ENCODE data around the gene NES.

NES gene

DNA sequence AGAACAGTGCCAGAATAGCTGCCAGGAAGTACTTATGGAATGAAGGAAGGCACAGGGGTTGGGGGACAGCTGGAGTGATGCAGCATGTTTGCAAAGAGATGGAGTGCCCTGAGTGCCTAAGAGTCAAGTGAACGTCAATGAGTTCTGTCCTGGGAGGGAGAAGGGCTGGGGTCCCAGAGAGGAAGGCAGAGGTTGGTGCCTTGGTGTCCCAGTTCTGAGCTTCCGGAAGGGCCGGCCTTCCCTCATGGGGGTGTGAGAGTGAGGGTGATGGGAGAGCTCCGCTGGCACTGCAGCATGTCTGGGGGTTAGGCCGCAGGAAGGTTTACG, 17.6 kb downstream of the NES start:
- no peak for TF ChIP-seq EZH2 (IDR thresholded peaks at IDR 0.05; ENCODE audit: borderline replicate concordance, low read length)
- Histone ChIP-seq H3K27me3 (ENCODE audit: insufficient read depth, low read length) (peaks cover 6% of the 10 kb centered on the region), H3K4me1 (ENCODE audit: insufficient read depth, low read length, severe bottlenecking) (peaks cover 17% of the 10 kb centered on the region), H4K20me1 (ENCODE audit: insufficient read depth, low read length) (no peaks in the 10 kb centered on the region), H2AFZ (ENCODE audit: low read length) (no peak overlapping the region; the same call in 1 of the 2 replicates), H3K4me3 (ENCODE audit: low read depth, low read length, poor library complexity, severe bottlenecking) (no peak overlapping the region), H3K79me2 (ENCODE audit: insufficient read depth, low read length) (no peaks in the 10 kb centered on the region), H3K4me2 (ENCODE audit: low read length) (peak overlapping the region; percentile 32; the same call in 1 of the 2 replicates), H3K9me3 (ENCODE audit: low read length) (no peaks in the 10 kb centered on the region), H3K27ac (ENCODE audit: low read depth, low read length, poor library complexity, severe bottlenecking) (no peak overlapping the region), H3K9ac (ENCODE audit: low read length) (no peak overlapping the region), H3K36me3 (ENCODE audit: insufficient read depth, low read length) (no peaks in the 10 kb centered on the region), H3F3A (ENCODE audit: insufficient read depth, low read length) (no peaks in the 10 kb centered on the region), H3K9me2 (ENCODE audit: low read depth, low read length) (no peaks in the 10 kb centered on the region)

DNA sequence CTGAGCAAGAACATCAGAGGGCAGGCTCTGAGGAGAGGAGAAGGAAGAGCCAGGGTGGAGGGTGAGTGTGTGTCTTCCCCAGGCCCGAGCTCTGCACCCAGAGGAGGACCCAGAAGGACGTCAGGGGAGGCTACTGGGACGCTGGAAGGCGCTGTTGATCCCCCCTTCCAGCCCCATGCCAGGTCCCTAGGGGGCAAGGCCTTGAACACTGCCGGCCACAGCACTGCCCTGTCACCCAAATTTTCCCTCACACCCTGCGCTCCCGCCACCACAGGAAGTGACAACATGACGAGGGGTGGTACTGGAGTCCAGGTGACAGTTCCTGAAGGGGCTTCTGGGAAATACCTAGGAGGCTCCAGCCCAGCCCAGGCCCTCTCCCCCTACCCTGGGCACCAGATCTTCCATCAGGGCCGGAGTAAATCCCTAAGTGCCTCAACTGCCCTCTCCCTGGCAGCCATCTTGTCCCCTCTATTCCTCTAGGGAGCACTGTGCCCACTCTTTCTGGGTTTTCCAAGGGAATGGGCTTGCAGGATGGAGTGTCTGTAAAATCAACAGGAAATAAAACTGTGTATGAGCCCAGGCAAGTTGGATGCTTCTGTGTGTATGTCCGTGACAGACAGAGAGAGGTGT, 18.1 kb downstream of the NES start:
- no peaks in the 10 kb centered on the region for H3F3A ChIP-seq (ENCODE audit: insufficient read depth, low read length)
- H3K36me3 ChIP-seq (ENCODE audit: insufficient read depth, low read length): no peaks in the 10 kb centered on the region
- no peaks in the 10 kb centered on the region for H3K9me3 ChIP-seq (ENCODE audit: low read length)
- H3K9ac ChIP-seq (ENCODE audit: low read length): no peak overlapping the region; the same call in 1 of the 2 replicates
- H3K27ac ChIP-seq (ENCODE audit: low read depth, low read length, poor library complexity, severe bottlenecking): no peak overlapping the region
- H3K4me1 ChIP-seq (ENCODE audit: insufficient read depth, low read length, severe bottlenecking): peaks cover 17% of the 10 kb centered on the region
- peaks cover 6% of the 10 kb centered on the region for H3K27me3 ChIP-seq (ENCODE audit: insufficient read depth, low read length)
- no peaks in the 10 kb centered on the region for H4K20me1 ChIP-seq (ENCODE audit: insufficient read depth, low read length)
- H3K4me2 ChIP-seq (ENCODE audit: low read length): no peak overlapping the region; the same call in 1 of the 2 replicates
- H3K79me2 ChIP-seq (ENCODE audit: insufficient read depth, low read length): no peaks in the 10 kb centered on the region
- no peak overlapping the region for H3K4me3 ChIP-seq (ENCODE audit: low read depth, low read length, poor library complexity, severe bottlenecking)
- no peak overlapping the region for H2AFZ ChIP-seq (ENCODE audit: low read length)
- TF ChIP-seq, protein P1, sequence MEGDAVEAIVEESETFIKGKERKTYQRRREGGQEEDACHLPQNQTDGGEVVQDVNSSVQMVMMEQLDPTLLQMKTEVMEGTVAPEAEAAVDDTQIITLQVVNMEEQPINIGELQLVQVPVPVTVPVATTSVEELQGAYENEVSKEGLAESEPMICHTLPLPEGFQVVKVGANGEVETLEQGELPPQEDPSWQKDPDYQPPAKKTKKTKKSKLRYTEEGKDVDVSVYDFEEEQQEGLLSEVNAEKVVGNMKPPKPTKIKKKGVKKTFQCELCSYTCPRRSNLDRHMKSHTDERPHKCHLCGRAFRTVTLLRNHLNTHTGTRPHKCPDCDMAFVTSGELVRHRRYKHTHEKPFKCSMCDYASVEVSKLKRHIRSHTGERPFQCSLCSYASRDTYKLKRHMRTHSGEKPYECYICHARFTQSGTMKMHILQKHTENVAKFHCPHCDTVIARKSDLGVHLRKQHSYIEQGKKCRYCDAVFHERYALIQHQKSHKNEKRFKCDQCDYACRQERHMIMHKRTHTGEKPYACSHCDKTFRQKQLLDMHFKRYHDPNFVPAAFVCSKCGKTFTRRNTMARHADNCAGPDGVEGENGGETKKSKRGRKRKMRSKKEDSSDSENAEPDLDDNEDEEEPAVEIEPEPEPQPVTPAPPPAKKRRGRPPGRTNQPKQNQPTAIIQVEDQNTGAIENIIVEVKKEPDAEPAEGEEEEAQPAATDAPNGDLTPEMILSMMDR (IDR thresholded peaks at IDR 0.05; ENCODE audit: low read length): no peak
- TF ChIP-seq EZH2 (IDR thresholded peaks at IDR 0.05; ENCODE audit: borderline replicate concordance, low read length): no peak
- no peaks in the 10 kb centered on the region for H3K9me2 ChIP-seq (ENCODE audit: low read depth, low read length)

DNA sequence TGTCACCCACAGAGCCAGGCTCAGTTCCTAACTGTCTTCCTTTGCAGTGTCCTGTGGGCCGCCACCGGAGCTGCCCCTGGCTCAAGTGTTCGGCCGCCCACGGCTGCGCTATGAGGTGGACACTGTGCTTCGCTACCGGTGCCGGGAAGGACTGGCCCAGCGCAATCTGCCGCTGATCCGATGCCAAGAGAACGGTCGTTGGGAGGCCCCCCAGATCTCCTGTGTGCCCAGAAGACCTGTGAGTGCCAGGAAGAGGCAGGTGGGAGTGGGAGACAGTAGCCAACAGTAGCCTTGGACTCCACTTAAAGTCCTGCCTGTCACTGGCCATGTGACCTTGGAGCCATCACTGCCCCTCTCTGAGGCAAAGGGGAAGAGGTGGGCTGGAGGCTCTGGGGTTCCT, 18.7 kb downstream of the NES start:
- Histone ChIP-seq H3K36me3 (ENCODE audit: insufficient read depth, low read length) (no peaks in the 10 kb centered on the region), H3K4me1 (ENCODE audit: insufficient read depth, low read length, severe bottlenecking) (peaks cover 17% of the 10 kb centered on the region), H3K79me2 (ENCODE audit: insufficient read depth, low read length) (no peaks in the 10 kb centered on the region), H3F3A (ENCODE audit: insufficient read depth, low read length) (no peaks in the 10 kb centered on the region), H2AFZ (ENCODE audit: low read length) (no peak overlapping the region), H4K20me1 (ENCODE audit: insufficient read depth, low read length) (no peaks in the 10 kb centered on the region), H3K9me2 (ENCODE audit: low read depth, low read length) (no peaks in the 10 kb centered on the region), H3K9me3 (ENCODE audit: low read length) (no peaks in the 10 kb centered on the region), H3K27ac (ENCODE audit: low read depth, low read length, poor library complexity, severe bottlenecking) (no peak overlapping the region), H3K27me3 (ENCODE audit: insufficient read depth, low read length) (peaks cover 6% of the 10 kb centered on the region), H3K9ac (ENCODE audit: low read length) (no peak overlapping the region), H3K4me3 (ENCODE audit: low read depth, low read length, poor library complexity, severe bottlenecking) (no peak overlapping the region), H3K4me2 (ENCODE audit: low read length) (no peak overlapping the region)
- no peak for TF ChIP-seq EZH2 (IDR thresholded peaks at IDR 0.05; ENCODE audit: borderline replicate concordance, low read length)
- TF ChIP-seq, protein P1 (IDR thresholded peaks at IDR 0.05; ENCODE audit: low read length): no peak

DNA sequence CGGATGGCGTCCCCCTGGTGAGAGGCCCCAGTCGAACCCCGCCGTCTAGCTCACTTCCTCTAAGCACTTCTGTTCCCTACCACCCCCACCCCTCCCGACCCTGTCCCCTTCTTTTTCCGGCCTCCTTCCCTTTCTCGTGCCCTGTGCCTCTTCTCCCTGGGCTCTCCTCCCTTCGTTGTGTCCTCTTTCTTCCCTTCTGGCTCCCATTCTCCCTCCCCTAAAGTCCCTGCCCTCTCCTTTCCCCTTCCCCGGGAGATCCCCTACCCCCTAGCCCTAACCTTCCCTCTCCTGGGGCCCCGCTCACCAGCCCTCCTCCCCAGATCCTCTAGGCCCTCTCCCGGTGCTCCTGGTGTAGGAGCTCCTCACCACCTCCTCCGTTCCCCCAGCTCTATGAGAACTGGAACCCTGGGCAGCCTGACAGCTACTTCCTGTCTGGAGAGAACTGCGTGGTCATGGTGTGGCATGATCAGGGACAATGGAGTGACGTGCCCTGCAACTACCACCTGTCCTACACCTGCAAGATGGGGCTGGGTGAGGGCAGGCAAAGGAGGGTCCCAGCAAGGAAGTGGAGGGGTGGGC, 19.4 kb downstream of the NES start:
- Histone ChIP-seq H3K27me3 (ENCODE audit: insufficient read depth, low read length) (peaks cover 6% of the 10 kb centered on the region), H3K79me2 (ENCODE audit: insufficient read depth, low read length) (no peaks in the 10 kb centered on the region), H3K9ac (ENCODE audit: low read length) (no peak overlapping the region)

More for the DNA sequence above, 19.4 kb downstream of the NES start:
- H3K36me3 ChIP-seq (ENCODE audit: insufficient read depth, low read length): no peaks in the 10 kb centered on the region
- no peaks in the 10 kb centered on the region for H3F3A ChIP-seq (ENCODE audit: insufficient read depth, low read length)
- TF ChIP-seq, protein P1 (IDR thresholded peaks at IDR 0.05; ENCODE audit: low read length): no peak
- no peak for TF ChIP-seq EZH2 (IDR thresholded peaks at IDR 0.05; ENCODE audit: borderline replicate concordance, low read length)
- no peaks in the 10 kb centered on the region for H3K9me3 ChIP-seq (ENCODE audit: low read length)
- no peak overlapping the region for H3K4me3 ChIP-seq (ENCODE audit: low read depth, low read length, poor library complexity, severe bottlenecking)
- no peak overlapping the region for H2AFZ ChIP-seq (ENCODE audit: low read length)
- H3K4me2 ChIP-seq (ENCODE audit: low read length): no peak overlapping the region
- no peaks in the 10 kb centered on the region for H3K9me2 ChIP-seq (ENCODE audit: low read depth, low read length)
- H4K20me1 ChIP-seq (ENCODE audit: insufficient read depth, low read length): no peaks in the 10 kb centered on the region
- no peak overlapping the region for H3K27ac ChIP-seq (ENCODE audit: low read depth, low read length, poor library complexity, severe bottlenecking)
- peaks cover 17% of the 10 kb centered on the region for H3K4me1 ChIP-seq (ENCODE audit: insufficient read depth, low read length, severe bottlenecking)
